Stimulated activated CD4-positive, alpha-beta T cell treated with anti-CD3 and anti-CD28 coated beads, Interleukin-15, amount 100 ng/mL, for 24 hours (primary cell): ENCODE data around the gene TSSK3.
"Not testable (repeated sequence)": the region's sequence is repeated elsewhere in the genome, so short reads cannot be mapped to it uniquely, and the experiment has no call there.

Experiments used
- DNase-seq: peaks from one replicate; pipeline ENCODE4 v3.0.0-alpha.2; 2020

Gene TSSK3

DNA sequence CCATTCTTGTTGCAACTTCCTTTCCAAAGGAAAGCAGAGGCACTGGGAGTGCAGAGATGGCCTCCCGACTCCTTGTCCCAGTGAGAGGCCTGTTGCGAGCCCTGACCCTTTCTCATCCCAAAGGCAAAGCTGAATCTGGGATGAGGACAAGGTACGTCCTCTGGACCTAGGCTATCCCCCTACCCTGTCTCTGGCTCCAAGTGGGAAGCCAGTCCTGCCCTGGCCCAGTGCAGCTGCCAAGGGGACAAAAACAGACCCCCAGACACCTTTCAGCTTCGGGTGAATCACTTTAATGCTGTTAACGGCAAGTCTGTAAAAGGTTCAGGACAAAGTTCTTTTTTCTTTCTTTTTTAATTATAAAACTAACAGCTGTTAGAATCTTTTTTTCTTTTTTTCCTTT is 2.5 kb downstream of the TSSK3 start:
- DNase-seq, result no peak

- no peak for DNase-seq
Observed at GRCh38 chr1:32365445-32365844, 3.1 kb downstream of the TSSK3 start.

- no peak for DNase-seq
Observed at GRCh38 chr1:32367912-32368635, 5.7 kb downstream of the TSSK3 start.

DNA sequence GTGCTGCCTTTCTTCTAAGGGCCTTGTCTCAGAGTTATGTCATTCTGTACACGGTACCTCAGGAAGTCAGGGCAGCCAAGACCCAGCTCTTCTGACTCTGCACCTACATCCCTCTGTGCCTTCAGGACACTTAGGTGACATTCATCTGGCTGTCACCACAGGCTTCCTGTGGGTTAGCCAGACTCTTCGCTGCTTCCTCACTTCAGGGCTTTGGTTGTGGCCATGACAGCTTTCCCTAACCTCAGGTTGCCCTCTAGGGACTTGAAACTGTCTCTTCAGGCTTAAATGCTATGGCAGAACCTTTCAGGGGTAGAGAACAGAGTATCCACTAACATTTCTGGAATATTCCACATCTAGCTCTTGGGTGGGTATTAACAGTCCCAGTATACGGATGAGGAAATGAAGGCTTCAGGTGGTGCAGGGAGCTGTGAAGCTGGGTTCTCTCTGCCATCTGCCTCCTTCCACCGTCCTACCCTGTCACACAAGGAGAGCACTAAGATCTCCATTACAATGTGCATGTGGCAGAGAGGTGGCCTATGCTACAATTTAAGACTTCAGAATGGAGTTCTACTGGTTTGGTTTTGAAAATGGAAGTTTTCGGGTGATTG is 9.9 kb downstream of the TSSK3 start:
- peak; percentile 43 for DNase-seq

GRCh38 chr1:32373996-32374592 is 11.8 kb downstream of the TSSK3 start:
- DNase-seq, result no peak

DNA sequence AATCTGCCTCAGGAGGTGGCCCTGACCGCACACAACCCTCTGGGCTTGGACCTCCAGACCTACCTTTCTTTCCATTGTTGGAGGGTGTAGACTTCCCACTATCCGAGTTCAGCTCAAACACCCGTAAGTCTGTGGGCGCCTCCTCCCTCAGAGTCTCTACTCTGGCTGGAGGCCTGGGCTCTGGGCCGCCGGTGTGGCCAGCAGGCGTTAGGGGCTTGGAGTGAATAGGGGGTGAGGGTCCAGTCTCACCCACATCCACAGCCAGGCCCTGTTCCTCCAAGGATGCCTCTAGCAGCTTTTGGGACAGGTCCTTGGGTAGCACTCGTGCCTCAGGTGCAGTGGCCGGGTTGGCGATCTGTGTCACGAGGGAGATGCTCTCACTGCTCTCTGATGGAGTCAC is 13.9 kb downstream of the TSSK3 start:
- no peak for DNase-seq

DNA sequence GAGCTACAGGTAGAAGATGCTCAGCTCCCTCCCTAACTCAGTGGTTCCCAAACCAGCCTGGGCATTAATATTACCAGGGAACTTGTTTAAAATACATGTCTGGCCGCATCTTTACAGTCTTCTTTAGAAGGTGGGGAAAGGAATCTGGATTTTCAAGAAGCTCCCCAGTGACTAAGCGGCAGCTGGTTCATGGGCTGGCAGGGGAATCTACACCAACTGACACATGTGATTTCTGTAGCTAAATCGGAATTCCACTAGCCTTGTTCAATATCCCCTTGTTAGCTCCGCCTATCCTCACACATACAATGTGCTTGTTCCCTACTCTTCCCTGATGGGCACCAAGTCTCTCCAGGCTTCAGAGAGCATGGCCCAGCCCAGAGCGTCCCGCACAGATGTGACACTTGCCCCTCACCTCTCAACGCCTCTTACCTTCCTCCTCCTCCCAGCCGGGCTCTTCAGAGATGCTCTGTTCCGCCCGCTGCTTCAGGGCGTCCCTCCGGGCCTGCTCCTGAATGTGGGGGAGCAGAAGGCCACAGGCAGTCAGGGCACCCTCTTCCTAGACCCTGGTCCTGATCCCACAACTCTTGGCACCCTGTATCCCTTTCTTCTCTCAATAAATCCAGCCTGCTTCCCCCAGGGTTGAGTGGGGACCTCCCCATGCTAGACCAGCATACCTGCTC is 15.3 kb downstream of the TSSK3 start:
- DNase-seq, result no peak

GRCh38 chr1:32380057-32380456 is 17.7 kb downstream of the TSSK3 start:
- no peak for DNase-seq

GRCh38 chr1:32386676-32387392 is 24.5 kb downstream of the TSSK3 start:
- DNase-seq, result no peak

DNA sequence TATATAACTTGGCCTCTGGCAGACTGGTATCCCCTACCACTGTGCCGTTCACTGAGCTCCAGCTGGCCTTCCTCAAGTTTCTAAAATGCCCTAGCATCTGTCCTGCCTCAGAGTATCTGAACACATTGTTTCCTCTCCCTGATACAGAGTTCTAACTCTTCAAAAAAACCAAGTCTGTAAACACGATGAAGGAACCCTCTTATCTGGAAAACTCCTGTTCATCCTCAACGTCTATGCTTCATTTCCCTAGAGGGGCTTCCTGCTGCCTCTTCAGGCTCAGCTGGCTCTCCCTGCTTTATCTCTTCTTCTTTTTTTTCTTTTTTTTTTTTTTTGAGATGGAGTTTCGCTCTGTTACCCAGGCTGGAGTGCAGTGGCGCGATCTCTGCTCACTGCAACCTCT is 26.3 kb downstream of the TSSK3 start:
- DNase-seq, result no peak

GRCh38 chr1:32390904-32391870 is 28.8 kb downstream of the TSSK3 start:
- no peak for DNase-seq

DNA sequence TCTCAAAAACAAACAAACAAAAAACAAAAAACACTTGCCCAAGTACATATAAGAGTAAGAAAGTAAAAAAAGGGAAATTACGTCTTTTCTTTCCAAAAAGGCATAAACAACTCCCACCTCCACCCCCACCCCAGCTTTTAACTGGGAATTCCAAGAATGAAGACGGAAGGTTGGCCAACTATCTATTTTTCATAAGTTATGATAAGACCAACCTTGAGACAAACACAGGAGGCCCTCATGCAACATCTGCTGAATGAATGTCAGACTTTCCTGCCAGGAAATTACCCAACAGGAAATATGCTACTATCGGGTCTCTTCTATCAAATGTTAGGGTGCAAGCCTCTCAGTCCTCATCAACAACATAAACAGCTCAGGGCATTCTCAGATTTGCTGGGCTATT is 30.0 kb downstream of the TSSK3 start:
- no peak for DNase-seq

DNA sequence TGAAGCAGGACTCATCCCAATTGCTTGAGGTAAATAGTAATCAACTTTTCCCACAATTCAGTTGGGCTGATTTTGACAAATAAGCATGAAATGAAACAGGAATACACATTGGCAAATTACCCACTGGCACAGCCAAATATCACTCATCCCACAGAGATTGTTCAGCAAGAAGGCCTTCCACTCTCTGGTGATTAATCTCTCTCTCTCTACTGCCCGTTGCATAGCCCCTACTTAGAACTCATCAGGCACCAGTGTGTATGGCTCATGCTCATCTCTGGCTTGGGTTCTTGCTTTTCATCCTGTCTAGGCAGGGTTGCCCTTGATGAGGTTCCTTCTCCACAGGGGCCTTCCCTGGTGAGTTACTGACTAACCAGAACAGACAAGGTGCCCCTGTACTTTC is 30.8 kb downstream of the TSSK3 start:
- DNase-seq, result no peak

GRCh38 chr1:32393832-32394140 is 31.4 kb downstream of the TSSK3 start:
- peak; percentile 55 for DNase-seq

- DNase-seq, result peak; percentile 99
Observed at GRCh38 chr1:32394141-32394889, 32.0 kb downstream of the TSSK3 start, which contains the start of gene BSDC1. TSS of gene BSDC1 (minus strand) at chr1:32394441. CDS start at chr1:32394414, 27 bp downstream.

GRCh38 chr1:32394890-32395432 is 32.6 kb downstream of the TSSK3 start:
- DNase-seq, result no peak

GRCh38 chr1:32396524-32396923 is 34.2 kb downstream of the TSSK3 start:
- not testable (repeated sequence) for DNase-seq

- DNase-seq, result no peak
Observed at GRCh38 chr1:32398401-32398800, 36.1 kb downstream of the TSSK3 start.

GRCh38 chr1:32399843-32400242 is 37.5 kb downstream of the TSSK3 start:
- DNase-seq, result no peak

- DNase-seq, result peak; percentile 73
Observed at GRCh38 chr1:32400876-32401631, 38.7 kb downstream of the TSSK3 start.
